ENCODE data around the gene RGL1.

The RGL1 gene

DNA sequence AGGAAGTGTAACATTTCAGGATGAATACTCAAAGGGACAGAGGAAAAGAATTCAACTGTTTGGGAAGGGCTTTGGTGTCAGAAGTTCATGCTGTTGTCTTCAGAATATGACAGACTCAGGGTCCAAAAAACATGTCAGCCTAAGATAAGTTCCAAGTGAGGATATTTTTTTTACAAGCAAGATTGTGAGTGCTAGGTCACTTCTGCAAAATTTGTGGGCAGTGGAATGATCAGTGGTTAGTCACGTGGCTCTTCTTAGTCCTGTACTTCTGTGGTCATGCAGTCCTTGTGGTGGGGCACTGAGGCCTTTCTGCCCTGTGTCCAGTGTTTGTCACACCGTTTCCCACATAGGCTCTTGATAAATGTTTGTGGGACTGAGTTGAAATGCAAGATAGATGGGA, 5.2 kb downstream of the RGL1 start:
- H3K4me3 ChIP-seq (ENCODE audit: low read depth, low read length), result no peak overlapping the region

DNA sequence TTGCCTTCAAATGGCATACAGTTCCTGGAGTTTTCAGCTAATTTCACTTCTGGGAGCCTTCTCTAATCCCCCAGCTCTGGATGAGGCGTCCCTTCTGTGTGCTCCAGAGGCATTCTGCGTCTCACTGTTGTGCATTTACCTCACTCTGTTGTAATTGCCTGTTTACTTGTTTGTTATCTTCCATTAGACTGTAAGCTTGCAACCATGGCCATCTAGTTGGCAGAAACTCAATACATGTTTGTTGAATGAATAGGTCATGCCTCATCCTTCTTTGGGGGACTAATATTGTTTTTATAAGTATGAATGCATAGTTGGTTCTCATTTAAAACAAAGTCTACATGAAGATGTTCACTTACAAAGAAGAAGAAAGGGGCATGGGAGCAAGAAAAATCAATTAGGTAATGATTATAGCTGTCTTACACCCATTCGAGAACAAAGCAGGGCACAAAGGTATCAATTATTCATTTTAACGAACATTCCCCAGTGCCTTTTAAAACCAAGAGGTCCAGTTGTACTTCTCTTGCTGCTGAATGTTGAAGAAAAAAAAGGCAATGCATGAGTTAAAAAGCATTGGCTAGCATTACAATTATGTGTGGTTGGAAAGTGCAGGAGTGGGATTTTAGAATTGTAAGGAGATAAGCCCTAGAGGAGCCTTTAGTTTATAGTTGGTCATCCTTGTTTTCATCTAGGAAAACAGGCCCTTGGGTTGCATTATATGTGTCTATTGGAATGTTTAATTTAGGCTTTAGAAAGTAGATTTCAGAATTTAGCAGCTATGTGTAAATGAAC, 6.0 kb downstream of the RGL1 start:
- H3K4me3 ChIP-seq (ENCODE audit: low read depth, low read length), result no peak overlapping the region
- TF ChIP-seq, protein P1, sequence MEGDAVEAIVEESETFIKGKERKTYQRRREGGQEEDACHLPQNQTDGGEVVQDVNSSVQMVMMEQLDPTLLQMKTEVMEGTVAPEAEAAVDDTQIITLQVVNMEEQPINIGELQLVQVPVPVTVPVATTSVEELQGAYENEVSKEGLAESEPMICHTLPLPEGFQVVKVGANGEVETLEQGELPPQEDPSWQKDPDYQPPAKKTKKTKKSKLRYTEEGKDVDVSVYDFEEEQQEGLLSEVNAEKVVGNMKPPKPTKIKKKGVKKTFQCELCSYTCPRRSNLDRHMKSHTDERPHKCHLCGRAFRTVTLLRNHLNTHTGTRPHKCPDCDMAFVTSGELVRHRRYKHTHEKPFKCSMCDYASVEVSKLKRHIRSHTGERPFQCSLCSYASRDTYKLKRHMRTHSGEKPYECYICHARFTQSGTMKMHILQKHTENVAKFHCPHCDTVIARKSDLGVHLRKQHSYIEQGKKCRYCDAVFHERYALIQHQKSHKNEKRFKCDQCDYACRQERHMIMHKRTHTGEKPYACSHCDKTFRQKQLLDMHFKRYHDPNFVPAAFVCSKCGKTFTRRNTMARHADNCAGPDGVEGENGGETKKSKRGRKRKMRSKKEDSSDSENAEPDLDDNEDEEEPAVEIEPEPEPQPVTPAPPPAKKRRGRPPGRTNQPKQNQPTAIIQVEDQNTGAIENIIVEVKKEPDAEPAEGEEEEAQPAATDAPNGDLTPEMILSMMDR (IDR thresholded peaks at IDR 0.05; ENCODE audit: insufficient read depth, low read depth, low read length, missing control alignments), result no peak
- no peak for DNase-seq (ENCODE audit: low read depth)

More for the DNA sequence above, 5.2 kb downstream of the RGL1 start:
- peak; percentile 62 for DNase-seq (ENCODE audit: low read depth)
- TF ChIP-seq, protein P1 (IDR thresholded peaks at IDR 0.05; ENCODE audit: insufficient read depth, low read depth, low read length, missing control alignments), result no peak

DNA sequence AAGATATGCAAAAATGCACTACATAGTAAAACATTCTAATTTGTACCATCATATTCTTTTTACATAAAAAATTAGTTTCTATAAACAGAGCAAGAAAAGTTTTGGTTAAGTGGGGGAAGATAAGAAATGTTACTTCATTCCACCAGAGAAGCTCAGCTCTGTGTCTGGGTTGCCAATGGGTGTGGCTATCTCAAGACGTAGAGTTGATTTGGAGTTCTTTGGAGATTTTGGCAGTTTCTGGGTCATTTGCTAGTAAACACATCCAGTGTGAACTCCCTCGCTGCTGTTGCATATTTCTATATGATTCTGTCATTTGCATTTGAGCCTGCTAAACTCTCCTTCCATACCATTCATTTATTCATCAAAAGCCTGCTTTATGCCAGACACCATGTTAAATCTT, 7.2 kb downstream of the RGL1 start:
- no peak overlapping the region for H3K4me3 ChIP-seq (ENCODE audit: low read depth, low read length)
- TF ChIP-seq, protein P1 (IDR thresholded peaks at IDR 0.05; ENCODE audit: insufficient read depth, low read depth, low read length, missing control alignments), result no peak
- DNase-seq (ENCODE audit: low read depth), result no peak

DNA sequence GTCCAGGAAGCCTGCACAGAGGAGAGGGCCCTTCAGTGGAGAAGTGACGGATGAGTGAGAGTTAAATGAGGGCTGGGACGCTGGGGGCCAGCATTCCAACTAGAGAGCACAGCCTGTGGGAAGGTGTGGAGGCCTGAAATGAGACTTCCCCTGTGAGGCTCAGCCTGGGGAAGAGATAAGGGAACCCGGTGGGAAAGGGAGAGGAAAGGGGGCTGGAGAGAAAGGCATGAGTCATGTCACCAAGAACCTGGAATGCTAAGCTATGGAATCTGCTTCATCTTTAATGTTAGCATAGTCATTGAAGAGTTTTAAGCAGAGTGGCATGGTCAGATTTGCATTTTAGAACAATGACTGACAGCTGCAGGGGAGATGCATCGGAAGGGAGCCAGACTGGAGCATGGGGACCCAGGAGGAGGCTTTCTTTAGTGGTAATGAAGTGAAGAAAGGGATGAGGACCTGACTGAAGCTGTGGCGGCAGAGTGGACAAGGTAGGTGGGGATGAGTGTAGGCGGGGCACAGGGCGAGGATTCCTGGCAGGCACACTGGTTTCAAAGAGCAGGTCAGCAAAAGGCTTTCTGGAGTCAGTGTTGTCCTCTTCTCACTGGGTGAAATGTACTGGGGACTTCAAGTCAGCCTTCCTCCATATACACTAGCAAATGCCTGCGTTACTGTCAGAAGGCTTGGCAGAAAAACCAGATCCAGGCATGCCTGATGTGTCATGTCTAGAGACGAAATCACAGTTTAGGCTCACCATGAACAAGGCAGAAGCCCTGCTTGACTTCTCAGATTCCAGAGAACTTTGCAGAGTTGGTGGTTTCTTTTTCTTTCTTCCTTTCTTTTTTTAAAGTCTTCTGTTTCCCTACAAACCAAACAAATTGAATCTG, 8.0 kb downstream of the RGL1 start:
- no peak overlapping the region for H3K4me3 ChIP-seq (ENCODE audit: low read depth, low read length)
- TF ChIP-seq, protein P1 (IDR thresholded peaks at IDR 0.05; ENCODE audit: insufficient read depth, low read depth, low read length, missing control alignments), result no peak
- DNase-seq (ENCODE audit: low read depth), result no peak

DNA sequence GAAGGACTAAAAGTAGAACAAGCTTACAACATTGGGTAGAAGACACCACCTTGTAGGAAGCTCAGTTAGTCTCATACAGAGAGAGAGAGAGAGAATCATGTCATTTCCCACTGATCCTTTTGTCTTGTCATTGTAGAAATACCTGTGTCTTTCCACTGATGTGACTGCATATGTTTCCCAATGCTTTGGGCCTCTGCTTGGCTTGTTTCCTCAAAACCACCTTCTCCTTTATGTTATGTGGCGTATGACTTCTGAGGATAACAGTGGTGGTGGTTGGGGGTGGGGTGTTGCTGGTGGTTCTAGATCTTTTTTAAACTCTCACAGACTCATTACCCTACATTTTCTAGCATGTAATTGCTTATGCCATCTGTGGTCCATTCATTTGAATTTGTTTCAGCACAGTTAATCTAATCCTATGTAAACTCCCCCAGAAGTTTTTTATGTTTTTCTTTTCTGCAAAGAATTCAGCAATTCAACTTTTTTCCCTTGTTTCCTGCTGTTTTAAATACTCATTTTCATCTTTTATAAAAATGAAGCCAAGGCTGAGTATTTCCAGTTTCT, 9.3 kb downstream of the RGL1 start:
- TF ChIP-seq, protein P1 (IDR thresholded peaks at IDR 0.05; ENCODE audit: insufficient read depth, low read depth, low read length, missing control alignments), result no peak
- no peak overlapping the region for H3K4me3 ChIP-seq (ENCODE audit: low read depth, low read length)
- DNase-seq (ENCODE audit: low read depth), result no peak

DNA sequence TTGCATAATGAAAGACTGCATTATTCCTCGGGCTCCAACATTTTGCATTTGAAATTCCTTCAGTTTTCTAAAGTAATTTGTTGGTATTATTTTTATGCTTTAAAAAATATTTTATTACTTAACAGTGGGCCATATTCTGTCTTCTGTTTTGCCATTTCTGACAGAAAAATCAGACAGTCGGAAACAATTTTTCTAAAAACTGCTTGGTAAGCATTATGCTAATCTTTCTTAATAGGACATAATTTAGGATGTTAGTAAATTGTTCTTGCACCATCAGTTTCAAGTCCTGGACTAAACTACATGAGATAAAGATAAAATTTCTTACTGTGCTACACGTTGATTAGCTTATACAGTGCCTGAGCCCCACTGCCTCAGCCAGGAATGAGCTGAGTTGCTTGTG, 11.2 kb downstream of the RGL1 start:
- no peak overlapping the region for H3K4me3 ChIP-seq (ENCODE audit: low read depth, low read length)
- DNase-seq (ENCODE audit: low read depth), result no peak
- TF ChIP-seq, protein P1 (IDR thresholded peaks at IDR 0.05; ENCODE audit: insufficient read depth, low read depth, low read length, missing control alignments), result no peak
